ENCODE data around the gene SLC29A1. TPM values are rescaled to one million over a fixed set of nuclear protein-coding genes. Genes with fewer than 3 reads are reported as not detected.

The SLC29A1 gene
- total and polyA plus RNA-seq, 9 of the 15 experiments (the other 6 are each of a cell fraction or from before 2014, with no cell fraction given), result 18.9 to 170 (median 57.7) TPM

- TF ChIP-seq VEZF1 (CRISPR knock-in tag; IDR thresholded peaks at IDR 0.05), result no peak
- TF ChIP-seq MYNN (IDR thresholded peaks at IDR 0.05), result 0 out of 2 replicates have a peak, but pooled peaks have one; percentile 35
- TF ChIP-seq MYNN (CRISPR knock-in tag; IDR thresholded peaks at IDR 0.05), result no peak
- no peak for TF ChIP-seq ETV6 (IDR thresholded peaks at IDR 0.05; ENCODE audit: borderline replicate concordance in 1 of 2, low read depth in 2 of 2, low read length in 1 of 2)
- TF ChIP-seq ETV6 (CRISPR knock-in tag; IDR thresholded peaks at IDR 0.05; ENCODE audit: borderline replicate concordance), result 0 out of 2 replicates have a peak, but pooled peaks have one; percentile 5
- TF ChIP-seq MTF1 (CRISPR knock-in tag; IDR thresholded peaks at IDR 0.05; ENCODE audit: borderline replicate concordance), result no peak
- TF ChIP-seq E2F4 (CRISPR knock-in tag; IDR thresholded peaks at IDR 0.05; ENCODE audit: low read depth), result no peak
These were observed 32.7 kb downstream of the SLC29A1 start (continued) for GRCh38 chr6:44255871-44256774.
